ENCODE data around the gene GSK3A.

The GSK3A gene

DNA sequence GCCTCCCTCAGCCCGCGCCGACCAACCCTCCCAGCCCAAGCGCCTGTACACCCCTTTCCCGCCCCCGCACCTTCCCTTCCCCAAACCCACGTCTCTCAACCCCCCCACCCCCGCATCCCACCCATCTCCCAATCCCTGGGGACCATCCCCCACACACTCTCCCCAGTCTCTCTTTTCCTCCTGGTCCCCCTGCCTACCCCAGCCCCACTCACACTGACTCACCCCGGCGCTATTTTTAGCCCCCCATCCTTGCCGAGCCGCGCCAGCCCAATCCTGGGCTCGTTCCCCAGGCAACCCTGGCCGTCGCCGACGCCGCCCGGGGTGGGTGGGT lies 38.4 kb upstream of the GSK3A start:
- DNase-seq (ENCODE audit: low read depth) = no peak

DNA sequence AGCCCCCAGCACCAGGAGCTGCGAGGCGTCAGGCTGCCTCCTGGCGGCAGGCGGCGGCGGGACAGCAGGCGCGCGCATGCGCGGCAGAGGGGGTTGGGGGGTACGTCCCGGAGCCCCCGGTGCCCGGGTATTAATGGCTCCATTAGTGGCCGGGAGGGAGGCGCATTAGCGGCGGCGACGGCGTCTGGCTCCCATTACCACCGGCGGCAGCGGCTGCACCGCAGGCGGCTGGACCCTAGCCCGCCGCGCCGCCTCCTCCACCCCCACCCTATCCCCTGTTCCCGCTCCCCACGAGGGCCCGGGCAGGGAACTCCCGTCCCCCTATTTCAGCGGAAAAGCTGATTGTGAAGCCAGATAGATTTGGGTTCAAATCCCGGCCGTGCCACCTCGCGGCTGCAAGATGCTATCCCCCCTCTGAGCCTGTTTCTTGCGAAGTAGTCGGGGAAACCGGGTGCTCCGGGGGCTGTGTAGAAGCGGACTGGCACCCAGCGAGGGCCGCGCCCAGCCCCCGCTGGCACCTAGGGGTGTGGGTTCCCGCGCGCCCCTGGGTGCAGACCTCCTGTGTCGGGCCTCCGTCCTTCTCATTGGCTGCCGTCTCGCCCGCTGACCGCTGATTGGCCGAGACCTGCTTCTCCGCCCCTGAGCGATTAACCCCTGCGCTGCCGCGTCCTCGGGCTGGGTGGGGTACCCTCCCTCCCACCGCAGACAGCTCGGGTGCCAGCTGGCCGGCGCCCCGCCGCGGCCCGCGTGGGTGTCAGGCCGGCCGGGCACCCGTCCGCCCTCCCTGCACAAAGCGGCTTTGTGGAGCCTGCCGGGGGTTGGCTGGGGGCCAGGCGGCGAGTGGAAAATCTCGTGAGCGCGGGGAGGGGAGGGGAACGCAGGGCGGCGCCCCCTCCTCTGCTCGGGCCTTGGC lies 37.8 kb upstream of the GSK3A start:
- peak; percentile 67 for DNase-seq (ENCODE audit: low read depth)

DNA sequence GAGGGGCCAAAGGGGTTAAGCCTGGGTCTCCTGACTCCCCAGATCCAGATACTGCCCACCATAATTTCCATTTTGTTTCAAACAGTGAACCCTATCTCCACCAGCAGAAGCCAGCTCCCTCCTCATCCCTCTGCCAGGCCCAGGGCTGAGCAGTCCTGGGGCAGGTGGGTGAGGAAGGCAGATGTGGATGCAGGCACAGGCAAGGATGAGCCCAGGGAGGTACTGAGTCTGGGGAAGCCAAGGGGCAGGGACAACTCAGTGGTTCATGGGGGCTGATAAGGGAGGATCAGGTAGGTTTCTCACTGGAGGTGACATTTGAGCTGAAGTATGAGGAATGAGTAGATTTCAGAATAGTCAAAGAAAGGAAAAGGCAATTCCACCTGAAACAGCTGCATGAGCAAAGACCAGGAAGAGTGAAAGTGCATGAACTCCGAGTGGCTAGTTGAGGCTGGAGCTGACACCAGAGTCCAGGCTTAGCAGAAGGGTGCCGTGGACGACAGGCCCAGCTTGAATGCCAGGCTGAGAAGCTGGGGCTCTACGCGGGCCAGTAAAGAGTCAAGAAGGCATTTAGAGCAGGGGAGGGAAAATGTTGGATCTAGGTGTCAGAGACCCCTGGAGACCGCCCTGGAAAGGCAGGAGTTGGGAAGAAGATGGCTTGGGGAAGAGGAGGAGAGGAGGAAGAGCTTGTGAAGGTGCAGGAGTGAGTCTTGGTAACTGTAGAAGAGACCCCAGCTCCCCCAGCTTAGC lies 36.9 kb upstream of the GSK3A start:
- DNase-seq (ENCODE audit: low read depth) = no peak

DNA sequence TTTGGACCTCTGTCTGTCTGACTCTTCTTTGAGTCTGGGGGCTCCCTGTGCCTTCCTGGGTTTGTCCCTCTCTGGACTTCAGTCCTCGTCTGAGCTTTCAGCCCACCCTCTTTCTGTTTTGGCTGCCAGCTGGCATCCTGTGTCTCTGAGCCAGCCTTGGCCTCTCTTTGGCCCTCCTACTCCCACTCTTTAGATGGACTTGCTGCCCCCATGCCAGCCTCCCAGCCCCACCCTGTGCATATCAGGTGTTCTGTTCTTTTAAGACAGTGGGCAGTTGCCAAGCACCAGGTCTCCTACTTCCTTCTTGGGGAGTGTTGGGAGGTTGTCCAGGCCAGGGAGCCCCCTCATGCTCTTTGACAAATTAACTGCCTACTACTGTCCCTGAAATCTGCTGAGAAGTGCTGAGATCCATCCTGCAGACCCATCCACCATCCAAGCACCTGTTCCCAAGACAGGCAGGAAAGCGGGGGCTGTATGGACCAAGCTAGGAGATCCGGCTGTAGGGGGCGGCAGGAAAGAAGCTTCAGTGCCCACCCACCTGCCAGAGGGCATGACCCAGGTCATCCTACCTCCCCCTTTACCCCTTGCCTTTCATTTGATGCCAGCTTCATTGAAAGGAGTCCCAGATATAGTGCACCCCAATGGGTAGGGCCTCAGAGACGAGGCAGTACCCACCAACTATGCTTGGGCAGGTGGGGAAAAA lies 36.2 kb upstream of the GSK3A start:
- no peak for DNase-seq (ENCODE audit: low read depth)

DNA sequence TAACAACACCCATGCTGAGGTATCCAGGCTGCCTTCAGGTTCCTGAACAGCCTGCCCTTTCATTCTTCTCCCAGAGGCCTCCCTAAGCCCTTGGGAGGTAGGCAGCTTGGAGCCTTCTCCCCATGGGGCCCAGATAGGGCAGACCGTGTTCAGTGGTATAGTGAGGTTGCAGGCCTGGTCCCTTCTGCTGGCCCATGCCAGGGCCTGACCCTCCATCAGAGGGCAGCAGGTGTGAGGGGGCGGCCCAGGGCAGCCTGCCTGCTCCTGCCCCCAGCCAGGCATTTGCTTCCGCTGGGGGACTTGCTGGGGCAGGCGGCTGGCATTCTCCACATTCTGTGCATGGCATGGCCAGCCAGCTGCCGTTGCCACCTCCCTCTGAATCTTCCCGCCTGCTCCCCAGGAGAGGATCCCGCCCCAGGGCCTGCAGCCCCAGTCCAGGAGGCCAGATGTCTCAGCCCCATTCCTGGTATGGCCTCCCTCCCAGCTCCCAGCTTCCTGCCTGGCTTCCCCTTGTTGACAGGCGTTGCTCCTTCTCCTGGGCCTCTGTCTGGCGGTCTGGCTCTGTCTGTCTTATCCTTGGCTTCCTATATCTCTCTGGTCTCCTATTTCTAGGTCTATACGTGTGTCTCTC lies 35.5 kb upstream of the GSK3A start:
- DNase-seq (ENCODE audit: low read depth) = no peak

DNA sequence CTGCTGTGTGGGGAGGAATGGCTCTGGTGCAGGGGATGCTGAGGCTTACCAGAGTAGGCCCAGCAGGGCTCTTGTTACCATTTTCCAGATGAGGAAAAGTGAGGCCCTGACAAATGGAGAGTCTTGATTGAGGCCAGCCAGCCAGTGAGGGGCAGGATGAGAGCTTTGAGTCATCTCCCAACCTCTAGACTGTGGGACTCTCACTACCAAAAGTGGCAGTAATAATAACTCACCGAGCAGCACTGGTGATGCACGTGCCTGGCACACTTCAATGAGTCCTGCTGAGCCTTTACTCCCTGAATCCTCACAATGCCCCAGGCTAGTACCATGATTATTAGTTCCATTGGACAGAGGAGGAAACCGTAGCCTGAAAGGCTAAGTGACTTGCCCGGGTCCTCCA lies 34.4 kb upstream of the GSK3A start:
- no peak for DNase-seq (ENCODE audit: low read depth)

DNA sequence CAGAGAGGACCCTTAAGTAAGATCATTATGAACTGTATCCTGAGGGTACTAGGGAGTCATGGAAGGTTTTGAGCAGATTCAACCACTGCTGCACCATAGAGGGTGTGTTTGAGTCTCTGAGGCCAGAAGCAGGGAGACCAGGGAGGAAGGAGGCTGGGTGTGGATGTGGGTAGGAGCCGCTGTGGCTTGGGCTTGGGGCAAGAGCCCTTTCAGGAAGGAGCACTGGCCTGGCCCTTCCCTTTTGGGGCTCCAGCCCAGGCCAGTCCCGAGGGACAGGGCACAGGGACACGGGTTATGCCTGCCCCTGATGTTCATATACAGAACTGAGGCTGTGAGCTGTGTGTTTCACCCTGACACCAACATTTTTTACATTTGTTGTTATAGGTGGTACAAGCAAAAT lies 33.9 kb upstream of the GSK3A start:
- no peak for DNase-seq (ENCODE audit: low read depth)

DNA sequence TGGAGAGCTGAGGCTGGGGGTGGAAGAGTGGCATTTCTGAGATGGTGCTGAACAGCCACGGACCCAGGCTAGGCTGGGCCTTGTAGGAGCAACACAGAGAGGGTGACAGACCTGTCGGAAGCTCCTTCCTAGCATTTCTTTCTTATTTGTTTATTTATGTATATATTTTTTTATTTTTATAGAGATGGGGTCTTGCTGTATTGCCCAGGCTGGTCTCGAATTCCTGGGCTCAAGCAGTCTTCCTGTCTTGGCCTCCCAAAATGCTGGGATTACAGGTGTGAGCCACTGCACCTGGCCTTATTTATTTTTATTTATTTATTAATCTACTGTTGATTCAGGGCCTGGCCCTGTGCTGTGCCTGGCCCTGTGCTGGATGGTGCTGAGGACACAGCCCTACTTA lies 33.1 kb upstream of the GSK3A start:
- DNase-seq (ENCODE audit: low read depth) = no peak

DNA sequence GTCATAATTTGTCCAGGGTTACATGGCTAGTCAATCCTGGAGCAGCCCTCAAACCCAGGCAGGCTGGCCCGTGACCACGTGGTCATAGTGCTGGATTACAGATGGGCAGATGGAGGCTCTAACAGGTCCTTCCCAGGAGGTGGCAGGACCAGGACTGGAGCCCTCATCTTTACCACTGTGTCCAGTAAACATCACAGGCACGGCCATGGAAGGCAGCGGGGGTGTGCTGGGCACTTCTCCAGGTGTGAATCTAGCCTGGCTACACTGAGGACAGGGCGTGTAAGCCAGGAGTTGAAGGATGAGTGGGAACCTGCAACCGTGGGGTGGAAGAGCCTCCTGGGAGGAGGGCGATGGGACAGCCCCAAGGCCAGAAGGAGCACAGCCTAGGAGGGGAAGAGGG lies 32.7 kb upstream of the GSK3A start:
- DNase-seq (ENCODE audit: low read depth) = no peak

DNA sequence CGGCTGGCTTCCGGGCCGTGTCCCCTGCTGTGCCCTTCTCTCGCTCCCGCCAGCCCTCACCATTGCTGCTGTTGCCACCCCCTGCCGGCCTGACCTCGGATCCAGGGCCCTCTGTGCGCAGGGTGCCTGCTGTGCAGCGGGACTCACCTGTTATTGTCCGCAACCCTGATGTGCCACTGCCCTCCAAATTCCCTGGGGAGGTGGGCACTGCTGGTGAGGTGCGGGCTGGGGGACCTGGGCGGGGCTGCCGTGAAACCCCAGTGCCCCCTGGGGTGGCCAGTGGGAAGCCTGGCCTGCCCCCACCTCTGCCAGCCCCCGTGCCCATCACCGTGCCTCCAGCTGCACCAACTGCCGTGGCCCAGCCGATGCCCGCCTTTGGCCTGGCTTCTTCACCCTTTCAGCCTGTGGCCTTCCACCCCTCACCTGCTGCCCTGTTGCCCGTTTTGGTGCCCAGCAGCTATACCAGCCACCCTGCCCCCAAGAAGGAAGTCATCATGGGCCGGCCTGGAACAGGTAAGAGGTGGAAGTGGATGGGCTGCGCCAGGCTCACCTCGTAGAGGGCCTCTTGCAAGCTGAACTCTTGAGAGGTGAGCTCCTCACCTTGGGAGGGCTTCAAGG lies 31.8 kb upstream of the GSK3A start:
- no peak for DNase-seq (ENCODE audit: low read depth)

DNA sequence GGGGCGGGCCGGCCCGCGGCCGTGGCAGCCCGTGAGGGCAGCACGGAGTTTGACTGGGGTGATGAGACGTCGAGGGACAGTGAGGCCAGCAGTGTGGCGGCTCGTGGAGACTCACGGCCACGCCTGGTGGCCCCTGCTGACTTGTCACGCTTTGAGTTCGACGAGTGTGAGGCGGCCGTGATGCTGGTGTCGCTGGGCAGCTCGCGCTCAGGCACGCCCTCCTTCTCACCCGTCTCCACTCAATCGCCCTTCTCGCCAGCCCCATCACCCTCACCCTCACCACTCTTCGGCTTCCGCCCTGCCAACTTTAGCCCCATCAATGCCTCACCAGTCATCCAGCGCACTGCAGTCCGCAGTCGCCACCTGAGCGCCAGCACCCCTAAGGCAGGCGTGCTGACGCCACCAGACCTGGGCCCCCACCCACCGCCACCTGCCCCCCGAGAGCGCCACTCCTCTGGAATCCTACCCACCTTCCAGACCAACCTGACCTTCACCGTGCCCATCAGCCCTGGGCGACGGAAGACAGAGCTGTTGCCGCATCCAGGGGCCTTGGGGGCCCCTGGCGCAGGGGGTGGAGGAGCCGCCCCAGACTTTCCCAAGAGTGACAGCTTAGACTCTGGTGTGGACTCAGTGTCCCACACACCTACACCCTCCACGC lies 31.1 kb upstream of the GSK3A start:
- DNase-seq (ENCODE audit: low read depth) = no peak

DNA sequence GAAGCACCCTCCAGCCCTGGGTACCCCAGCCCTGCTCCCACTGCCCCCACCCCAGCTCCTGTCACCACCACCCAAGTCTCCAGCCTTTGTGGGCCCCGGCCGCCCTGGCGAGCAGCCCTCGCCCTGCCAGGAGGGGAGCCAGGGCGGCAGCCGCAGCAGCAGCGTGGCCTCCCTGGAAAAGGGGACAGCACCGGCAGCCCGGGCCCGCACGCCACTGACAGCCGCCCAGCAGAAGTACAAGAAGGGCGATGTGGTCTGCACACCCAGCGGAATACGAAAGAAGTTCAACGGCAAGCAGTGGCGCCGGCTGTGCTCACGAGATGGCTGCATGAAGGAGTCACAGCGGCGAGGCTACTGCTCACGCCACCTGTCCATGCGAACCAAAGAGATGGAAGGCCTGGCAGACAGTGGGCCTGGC lies 30.6 kb upstream of the GSK3A start:
- DNase-seq (ENCODE audit: low read depth) = no peak

DNA sequence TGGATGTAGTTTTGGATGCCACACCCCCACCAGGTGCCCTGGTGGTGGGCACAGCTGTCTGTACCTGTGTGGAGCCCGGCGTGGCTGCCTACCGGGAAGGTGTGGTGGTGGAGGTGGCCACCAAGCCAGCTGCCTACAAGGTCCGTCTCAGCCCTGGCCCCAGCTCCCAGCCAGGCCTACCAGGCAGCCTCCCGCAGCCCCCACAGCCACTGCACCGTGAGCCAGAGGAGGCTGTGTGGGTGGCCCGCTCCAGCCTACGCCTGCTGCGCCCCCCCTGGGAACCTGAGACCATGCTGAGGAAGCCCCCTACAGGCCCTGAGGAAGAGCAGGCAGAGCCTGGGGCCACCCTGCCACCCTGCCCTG lies 30.1 kb upstream of the GSK3A start:
- DNase-seq (ENCODE audit: low read depth) = no peak

DNA sequence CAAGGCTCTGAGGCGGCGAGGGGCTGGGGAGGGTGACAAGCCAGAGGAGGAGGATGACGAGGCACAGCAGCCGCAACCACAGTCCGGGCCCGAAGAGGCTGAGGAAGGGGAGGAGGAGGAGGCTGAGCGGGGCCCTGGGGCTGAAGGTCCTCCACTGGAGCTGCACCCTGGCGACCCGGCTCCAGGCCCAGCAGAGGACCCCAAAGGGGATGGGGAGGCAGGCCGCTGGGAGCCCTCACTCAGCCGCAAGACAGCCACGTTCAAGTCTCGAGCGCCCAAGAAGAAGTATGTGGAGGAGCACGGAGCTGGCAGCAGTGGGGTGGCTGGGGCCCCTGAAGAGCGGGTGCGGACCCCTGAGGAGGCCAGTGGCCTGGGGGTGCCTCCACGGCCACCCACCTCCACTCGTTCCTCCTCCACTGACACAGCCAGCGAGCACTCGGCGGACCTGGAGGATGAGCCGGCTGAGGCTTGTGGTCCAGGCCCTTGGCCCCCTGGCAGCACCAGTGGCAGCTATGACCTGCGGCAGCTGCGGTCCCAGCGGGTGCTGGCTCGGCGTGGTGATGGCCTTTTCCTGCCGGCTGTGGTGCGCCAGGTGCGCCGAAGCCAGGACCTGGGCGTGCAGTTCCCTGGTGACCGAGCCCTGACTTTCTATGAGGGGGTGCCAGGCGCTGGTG lies 29.6 kb upstream of the GSK3A start:
- DNase-seq (ENCODE audit: low read depth) = no peak

DNA sequence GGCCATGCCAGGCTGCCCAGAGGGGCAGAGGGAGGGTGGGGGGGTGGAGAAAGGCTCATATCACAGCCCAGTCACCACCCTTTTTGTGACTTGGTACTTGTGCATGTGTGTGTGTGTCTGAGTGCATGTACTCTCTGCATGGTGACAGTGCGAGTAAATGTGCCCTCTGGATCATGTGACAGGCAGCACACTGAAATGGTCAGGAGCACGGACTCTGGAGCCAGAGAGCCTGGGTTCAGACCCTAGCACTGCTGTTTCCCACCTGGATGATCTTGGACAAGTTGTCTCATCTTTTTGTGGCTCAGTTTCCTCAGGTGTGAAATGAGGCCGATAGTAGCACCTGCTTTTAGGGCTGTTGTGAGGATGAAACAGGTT lies 28.6 kb upstream of the GSK3A start:
- no peak for DNase-seq (ENCODE audit: low read depth)

DNA sequence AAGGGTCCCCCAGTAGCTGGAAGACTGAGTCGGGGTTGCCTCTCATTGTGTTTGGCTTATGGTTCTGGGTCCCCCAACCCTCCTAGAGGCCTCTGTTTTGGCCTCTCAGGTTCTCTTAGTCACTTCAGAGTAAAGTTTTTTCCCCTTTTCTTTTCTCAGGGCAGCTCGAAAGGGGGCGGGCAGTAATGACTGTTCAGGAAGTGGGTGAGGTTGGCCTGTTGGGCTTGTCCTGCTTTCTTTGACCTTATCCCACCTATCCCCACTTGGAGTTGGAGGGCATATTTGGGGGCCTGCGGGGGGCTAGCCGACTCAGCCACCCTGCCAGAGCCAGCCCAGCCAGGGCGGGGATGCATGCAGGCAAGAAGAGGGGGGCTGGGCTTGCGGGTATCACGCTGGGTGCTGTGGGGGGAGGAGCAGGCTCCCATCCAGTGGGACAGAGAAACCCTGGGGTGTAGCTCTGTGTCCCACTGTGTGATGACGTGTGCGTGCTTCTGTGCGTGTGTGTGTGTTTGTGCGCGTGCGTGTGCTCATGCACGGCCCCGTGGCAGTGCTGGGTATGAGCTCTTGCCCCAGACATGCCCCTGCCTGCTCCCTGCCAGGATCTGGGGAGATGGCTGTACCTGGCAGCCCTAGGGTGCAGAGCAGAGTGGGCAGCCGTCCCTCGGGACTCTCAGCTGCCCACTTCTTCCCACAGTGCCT lies 28.1 kb upstream of the GSK3A start:
- DNase-seq (ENCODE audit: low read depth) = no peak

DNA sequence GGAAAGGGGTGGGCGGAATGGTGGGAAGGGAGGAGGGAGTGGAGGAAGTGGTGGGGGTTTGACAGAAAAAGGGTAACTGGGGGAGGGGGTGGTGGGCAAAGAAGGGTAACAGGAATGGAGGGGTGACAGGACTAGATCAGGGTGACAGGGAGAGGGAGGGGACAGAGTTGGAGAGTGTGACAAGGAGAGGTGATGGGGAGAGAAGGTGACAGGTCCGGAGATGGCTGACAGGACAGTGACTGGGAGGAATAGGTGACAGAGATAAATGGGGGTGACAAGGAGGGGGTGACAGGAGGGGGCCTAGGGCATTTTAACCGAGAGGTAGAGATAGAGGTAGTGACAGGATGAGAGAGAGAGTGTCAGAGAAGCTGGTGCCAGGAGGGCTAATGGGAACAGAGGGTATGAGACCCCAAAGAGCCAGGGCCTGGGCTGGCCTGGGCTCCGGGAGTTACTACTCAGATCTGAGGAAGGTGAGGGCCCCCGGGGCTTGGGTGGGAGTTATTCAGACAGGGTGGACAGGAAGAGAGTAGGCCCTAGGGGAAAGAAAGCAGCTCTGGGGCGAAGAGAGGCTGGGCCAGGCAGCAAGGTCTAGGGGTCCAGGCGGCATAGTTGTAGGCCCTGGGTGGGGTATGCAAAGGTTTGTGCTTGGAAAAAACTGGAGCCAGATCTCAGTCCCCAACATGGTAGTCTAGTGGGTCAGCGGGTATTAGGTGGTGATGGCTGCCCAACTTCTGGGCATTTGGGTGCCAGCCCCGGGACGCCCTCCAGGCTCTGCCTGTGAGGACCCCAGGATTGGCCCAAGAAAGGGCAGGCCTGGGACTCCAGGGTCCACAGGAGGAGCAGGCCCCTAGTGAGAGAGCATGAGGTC lies 27.3 kb upstream of the GSK3A start:
- DNase-seq (ENCODE audit: low read depth) = no peak

DNA sequence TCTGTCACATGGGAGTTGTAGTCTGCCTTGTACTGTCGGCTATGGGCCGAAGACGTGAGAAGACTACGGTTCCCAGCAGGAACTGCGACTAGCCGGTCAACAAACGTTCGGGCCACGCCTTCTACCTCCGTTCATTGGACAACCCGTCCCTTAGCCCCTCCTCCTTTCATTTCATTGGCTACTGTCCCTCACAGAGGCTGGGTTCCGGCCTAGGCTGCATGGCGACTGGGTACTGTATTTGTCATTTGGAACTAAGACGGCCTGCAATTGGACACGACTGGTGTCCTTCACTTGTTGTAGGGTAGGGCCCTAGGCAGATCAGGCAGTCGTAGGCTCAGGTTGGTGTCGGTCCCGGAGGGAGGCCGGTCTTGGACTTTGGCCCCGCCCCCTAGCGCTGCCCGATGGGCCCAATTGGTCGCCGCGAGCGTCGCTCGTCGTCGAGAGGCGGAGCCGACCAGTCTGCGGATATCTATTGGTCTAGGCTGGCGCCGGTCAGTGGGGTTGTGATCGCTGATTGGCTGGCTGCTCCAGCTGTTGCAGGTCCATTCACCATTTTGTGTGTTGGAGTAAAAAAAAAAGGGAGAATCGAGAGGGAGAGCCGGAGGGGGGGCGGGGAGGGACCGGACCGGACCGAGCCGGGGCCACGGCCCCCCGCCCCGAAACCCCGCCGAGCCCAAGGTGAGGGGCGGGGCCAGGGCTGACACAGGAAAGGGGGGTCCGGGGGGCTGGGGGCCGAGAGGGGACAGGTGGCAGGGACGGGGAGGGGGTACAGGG lies 26.5 kb upstream of the GSK3A start, which contains the start of gene CIC:
CIC (plus strand) TSS at position 549 of the 774 bp plus-strand sequence. CDS start 2,532 bp downstream, outside the sequence.
- DNase-seq (ENCODE audit: low read depth) = peak; percentile 97
